GM21723 (cell line): Measurements from ENCODE around the gene RBFA.
A peak's percentile ranks its signal among the peaks of the same experiment; 100 is the strongest.
"Not testable (repeated sequence)": the region's sequence is repeated elsewhere in the genome, so short reads cannot be mapped to it uniquely, and the experiment has no call there.

Experiments
- ATAC-seq: cut with Tn5 transposase; IDR thresholded peaks from one replicate; pipeline ENCODE4 v1.9.1; 2021; ENCODE audit warnings: mild to moderate bottlenecking, moderate library complexity; ENCODE audit not compliant: unreplicated experiment

Gene RBFA

GRCh38 chr18:80026363-80026762, 7.9 kb upstream of the RBFA start:
- ATAC-seq, result no peak

GRCh38 chr18:80027719-80028118, 6.5 kb upstream of the RBFA start:
- ATAC-seq, result not testable (repeated sequence)

GRCh38 chr18:80029690-80030089, 4.5 kb upstream of the RBFA start:
- no peak for ATAC-seq

- ATAC-seq, result peak; percentile 66
These were observed 810 bp upstream of the RBFA start for GRCh38 chr18:80033181-80034067.

- ATAC-seq, result no peak
These were observed 695 bp downstream of the RBFA start for GRCh38 chr18:80034852-80035406.

GRCh38 chr18:80035997-80036396, 1.8 kb downstream of the RBFA start:
- ATAC-seq, result no peak

- no peak for ATAC-seq
These were observed 3.1 kb downstream of the RBFA start for GRCh38 chr18:80037300-80037699.

GRCh38 chr18:80037869-80038630, 3.8 kb downstream of the RBFA start:
- ATAC-seq, result no peak

- ATAC-seq, result no peak
These were observed 6.3 kb downstream of the RBFA start for GRCh38 chr18:80040515-80040914.

- no peak for ATAC-seq
These were observed 7.2 kb downstream of the RBFA start for GRCh38 chr18:80041424-80041823.

- ATAC-seq, result no peak
These were observed 8.6 kb downstream of the RBFA start for GRCh38 chr18:80042785-80043184.

- no peak for ATAC-seq
These were observed 9.8 kb downstream of the RBFA start for GRCh38 chr18:80044072-80044471.

GRCh38 chr18:80046011-80046410, 11.8 kb downstream of the RBFA start:
- ATAC-seq, result no peak

- ATAC-seq, result no peak
These were observed 12.2 kb downstream of the RBFA start for GRCh38 chr18:80046431-80046830.

- ATAC-seq, result no peak
These were observed 12.8 kb downstream of the RBFA start for GRCh38 chr18:80046961-80047541.

- ATAC-seq, result no peak
These were observed 16.6 kb downstream of the RBFA start for GRCh38 chr18:80050797-80051196.

GRCh38 chr18:80056095-80056494, 21.9 kb downstream of the RBFA start:
- no peak for ATAC-seq

- ATAC-seq, result no peak
These were observed 25.7 kb downstream of the RBFA start for GRCh38 chr18:80059945-80060344.

- ATAC-seq, result no peak
These were observed 31.5 kb downstream of the RBFA start for GRCh38 chr18:80065705-80066104.

GRCh38 chr18:80067321-80067720, 33.1 kb downstream of the RBFA start:
- ATAC-seq, result no peak

GRCh38 chr18:80067897-80068296, 33.7 kb downstream of the RBFA start:
- no peak for ATAC-seq
